ENCODE data around the gene TMEM187. TPM values are rescaled to one million over a fixed set of nuclear protein-coding genes. Genes with fewer than 3 reads are reported as not detected.

Gene TMEM187
- polyA plus RNA-seq, 2 donors, result 2.5 to 3.3 TPM

DNA sequence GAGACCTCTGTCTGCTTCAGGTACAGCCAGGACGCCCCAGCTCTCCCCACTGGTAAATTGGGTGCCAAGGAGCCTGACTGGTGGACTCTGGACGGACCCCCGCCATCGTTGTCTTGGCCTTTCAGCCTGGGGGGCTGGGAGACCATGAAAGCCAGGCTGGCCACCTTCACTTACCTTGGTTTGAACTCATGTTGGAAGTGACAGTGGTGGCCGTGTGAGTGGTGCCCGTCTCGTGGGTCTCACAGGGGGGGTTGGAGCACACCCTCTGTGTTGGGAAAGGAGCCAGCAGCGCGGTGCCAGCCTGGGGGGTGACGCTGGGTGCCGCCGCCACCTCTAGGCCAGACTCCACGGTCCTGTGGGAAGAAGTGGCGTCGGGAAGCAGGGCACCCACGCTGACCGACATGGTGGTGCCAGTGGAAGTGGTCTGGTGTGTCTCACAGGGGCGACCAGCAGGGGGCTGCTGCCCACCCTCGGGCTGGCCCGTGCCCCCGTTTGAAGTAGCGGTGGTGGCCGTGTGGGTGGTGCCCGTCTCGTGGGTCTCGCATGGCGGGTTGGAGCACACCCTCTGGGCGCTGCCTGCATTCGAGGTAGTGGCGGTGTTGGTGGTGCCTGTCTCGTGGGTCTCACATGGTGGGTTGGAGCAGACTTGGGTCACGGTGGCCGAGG, 18.5 kb upstream of the TMEM187 start:
- peaks cover 22 to 84% of the 10 kb centered on the region in 2 donors for H3K36me3 ChIP-seq (ENCODE audit: control insufficient read depth in 2 of 2, insufficient read depth in 2 of 2, low read length in 1 of 2)
- 71 to 84% methylated on average over 31 to 33 of the region's 33 CpGs for WGBS, 2 donors
- H3K27me3 ChIP-seq (ENCODE audit: control insufficient read depth in 1 of 2, insufficient read depth in 2 of 2, low read length in 2 of 2), result no peaks in the 10 kb centered on the region
- H3K4me3 ChIP-seq (ENCODE audit: low read depth in 1 of 2, low read length in 2 of 2), result no peak overlapping the region
- H3K4me1 ChIP-seq (ENCODE audit: control insufficient read depth in 2 of 2, insufficient read depth in 2 of 2, low read length in 1 of 2), result no peaks in the 10 kb centered on the region
- H3K9me3 ChIP-seq (ENCODE audit: control insufficient read depth in 2 of 2, insufficient read depth in 1 of 2, low read depth in 1 of 2, low read length in 1 of 2), result no peaks in the 10 kb centered on the region
- H3K27ac ChIP-seq (ENCODE audit: low read depth in 2 of 2, low read length in 1 of 2), result peak overlapping the region; percentile 39 to 62

DNA sequence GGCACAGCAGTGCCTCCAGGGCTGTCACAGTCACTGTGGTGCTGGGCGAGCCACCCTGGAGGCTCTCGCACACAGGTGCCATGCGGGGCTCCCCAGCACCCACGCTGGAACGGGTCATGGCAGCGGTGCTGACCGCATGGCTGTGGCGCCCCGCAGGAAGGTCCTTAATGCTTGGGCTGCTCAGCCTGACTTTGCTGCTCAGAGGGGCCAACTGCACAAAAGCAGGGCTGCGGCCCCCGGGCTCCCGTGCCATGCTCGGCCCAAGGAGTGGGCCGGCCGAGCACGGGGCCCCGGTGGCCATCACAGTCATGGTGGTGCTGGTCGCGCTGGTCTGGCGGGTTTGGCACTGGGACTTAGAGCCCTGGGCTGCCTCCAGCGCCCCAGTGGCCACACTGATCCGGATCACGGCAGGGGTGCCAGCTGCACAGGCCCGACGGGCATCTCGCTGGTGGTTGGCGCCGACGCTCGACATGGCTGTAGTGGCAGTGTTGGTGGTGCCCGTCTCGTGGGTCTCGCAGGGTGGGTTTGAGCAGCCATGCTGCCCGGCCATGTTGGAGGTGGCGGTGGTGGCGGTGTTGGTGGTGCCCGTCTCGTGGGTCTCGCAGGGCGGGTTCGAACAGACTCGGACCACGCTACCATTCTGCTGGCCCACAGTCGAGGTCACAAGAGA, 17.9 kb upstream of the TMEM187 start:
- no peak overlapping the region for H3K4me3 ChIP-seq (ENCODE audit: low read depth in 1 of 2, low read length in 2 of 2)
- no peak overlapping the region for H3K27ac ChIP-seq (ENCODE audit: low read depth in 2 of 2, low read length in 1 of 2)
- no peaks in the 10 kb centered on the region for H3K27me3 ChIP-seq (ENCODE audit: control insufficient read depth in 1 of 2, insufficient read depth in 2 of 2, low read length in 2 of 2)
- no peaks in the 10 kb centered on the region for H3K9me3 ChIP-seq (ENCODE audit: control insufficient read depth in 2 of 2, insufficient read depth in 1 of 2, low read depth in 1 of 2, low read length in 1 of 2)
- H3K4me1 ChIP-seq (ENCODE audit: control insufficient read depth in 2 of 2, insufficient read depth in 2 of 2, low read length in 1 of 2), result no peaks in the 10 kb centered on the region
- peaks cover 22 to 87% of the 10 kb centered on the region in 2 donors for H3K36me3 ChIP-seq (ENCODE audit: control insufficient read depth in 2 of 2, insufficient read depth in 2 of 2, low read length in 1 of 2)
- 92% methylated on average over 40 to 44 of the region's 44 CpGs for WGBS, 2 donors

DNA sequence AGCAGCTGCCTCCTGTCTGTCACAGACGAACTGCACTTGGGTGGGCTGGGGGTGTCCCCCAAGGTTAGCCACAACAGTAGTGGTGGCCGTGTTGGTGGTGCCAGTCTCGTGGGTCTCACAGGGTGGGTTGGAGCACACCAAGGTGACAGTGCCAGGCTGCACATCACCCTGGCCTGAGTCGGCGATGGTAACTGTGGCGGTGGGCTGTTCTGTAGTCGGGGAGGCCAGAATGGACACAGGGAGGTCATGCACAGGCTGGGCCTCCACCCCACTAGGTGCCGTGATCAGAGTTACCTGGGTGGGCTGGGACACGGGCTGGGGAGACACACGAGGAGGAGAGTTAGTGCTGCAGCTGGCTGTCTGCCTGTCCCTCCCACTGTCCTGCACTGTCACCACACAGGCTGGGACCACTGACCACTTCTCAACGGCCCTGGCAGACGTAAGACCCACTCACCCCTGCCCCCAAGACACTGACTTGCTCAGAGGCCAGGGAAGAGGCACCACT, 17.3 kb upstream of the TMEM187 start:
- Histone ChIP-seq H3K27ac (ENCODE audit: low read depth in 2 of 2, low read length in 1 of 2) (no peak overlapping the region), H3K9me3 (ENCODE audit: control insufficient read depth in 2 of 2, insufficient read depth in 1 of 2, low read depth in 1 of 2, low read length in 1 of 2) (no peaks in the 10 kb centered on the region), H3K36me3 (ENCODE audit: control insufficient read depth in 2 of 2, insufficient read depth in 2 of 2, low read length in 1 of 2) (peaks cover 22 to 85% of the 10 kb centered on the region in 2 donors), H3K27me3 (ENCODE audit: control insufficient read depth in 1 of 2, insufficient read depth in 2 of 2, low read length in 2 of 2) (no peaks in the 10 kb centered on the region), H3K4me1 (ENCODE audit: control insufficient read depth in 2 of 2, insufficient read depth in 2 of 2, low read length in 1 of 2) (no peaks in the 10 kb centered on the region), H3K4me3 (ENCODE audit: low read depth in 1 of 2, low read length in 2 of 2) (no peak overlapping the region)
- 72 to 77% methylated on average over 10 to 12 of the region's 12 CpGs for WGBS, 2 donors

DNA sequence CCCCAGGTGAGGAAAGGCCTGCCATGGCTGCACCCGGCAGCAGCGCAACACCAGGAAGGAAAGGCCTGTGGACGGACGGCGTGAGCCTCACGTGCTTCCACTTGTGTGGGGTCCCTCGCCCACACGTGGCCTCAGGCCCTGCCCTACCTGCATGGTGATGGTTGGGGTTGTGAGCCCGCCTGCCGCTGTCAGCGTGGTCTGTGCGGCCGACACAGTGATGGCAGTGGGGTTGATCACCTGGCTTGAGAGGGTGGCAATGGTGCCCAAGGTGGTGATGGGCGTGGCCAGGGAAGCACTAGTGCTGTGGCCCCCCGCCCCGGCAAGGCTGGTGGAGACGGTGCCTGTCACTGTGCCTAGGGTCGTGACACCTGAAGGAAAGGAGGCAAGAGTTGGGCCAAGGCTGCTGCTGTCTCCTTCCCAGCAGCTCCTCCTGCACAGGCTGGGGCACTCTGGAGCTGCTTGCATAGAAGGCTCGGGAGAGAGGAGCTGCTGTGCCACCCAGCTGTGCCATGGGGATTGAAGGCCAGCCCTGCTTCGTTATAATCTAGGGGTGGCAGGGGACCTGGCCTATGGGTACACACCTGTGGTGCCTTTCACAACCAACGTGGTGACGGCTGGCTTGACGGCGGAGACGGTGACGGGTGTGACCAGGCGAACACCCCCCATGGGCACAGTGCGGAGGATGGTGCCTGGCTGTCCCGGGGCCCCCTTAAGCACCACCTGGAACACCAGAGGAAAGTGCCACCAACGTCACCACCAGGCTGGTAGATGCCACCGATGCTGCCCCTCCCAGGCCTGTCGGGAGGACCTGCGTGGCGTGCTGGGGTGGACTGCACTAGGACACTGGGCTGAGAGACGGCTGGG, 16.3 kb upstream of the TMEM187 start:
- Histone ChIP-seq H3K36me3 (ENCODE audit: control insufficient read depth in 2 of 2, insufficient read depth in 2 of 2, low read length in 1 of 2) (peaks cover 17 to 82% of the 10 kb centered on the region in 2 donors), H3K9me3 (ENCODE audit: control insufficient read depth in 2 of 2, insufficient read depth in 1 of 2, low read depth in 1 of 2, low read length in 1 of 2) (no peaks in the 10 kb centered on the region), H3K27me3 (ENCODE audit: control insufficient read depth in 1 of 2, insufficient read depth in 2 of 2, low read length in 2 of 2) (no peaks in the 10 kb centered on the region), H3K27ac (ENCODE audit: low read depth in 2 of 2, low read length in 1 of 2) (no peak overlapping the region), H3K4me3 (ENCODE audit: low read depth in 1 of 2, low read length in 2 of 2) (no peak overlapping the region), H3K4me1 (ENCODE audit: control insufficient read depth in 2 of 2, insufficient read depth in 2 of 2, low read length in 1 of 2) (no peaks in the 10 kb centered on the region)
- WGBS, 2 donors, result 85 to 89% methylated on average over 34 to 35 of the region's 35 CpGs

DNA sequence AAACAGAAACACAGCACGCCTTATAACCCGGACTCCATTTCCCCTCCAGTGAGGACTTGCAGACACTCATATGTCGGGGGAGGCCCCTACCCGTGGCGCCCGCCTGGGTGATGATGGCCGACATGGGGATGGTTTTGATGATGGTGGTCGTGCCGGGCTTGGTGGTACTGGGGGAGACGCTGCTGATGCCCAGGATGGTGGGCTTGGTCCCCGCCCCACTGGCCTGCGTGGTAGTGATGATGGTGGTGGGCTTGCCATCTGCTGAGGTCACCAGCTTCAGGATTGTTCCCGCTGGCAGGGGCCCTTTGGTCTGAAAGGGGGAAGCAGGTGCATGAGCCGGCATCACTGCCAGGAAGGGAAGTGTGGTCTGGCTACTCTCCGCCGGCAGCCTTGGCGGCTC, 15.3 kb upstream of the TMEM187 start:
- H3K4me1 ChIP-seq (ENCODE audit: control insufficient read depth in 2 of 2, insufficient read depth in 2 of 2, low read length in 1 of 2), result no peaks in the 10 kb centered on the region
- peaks cover 21 to 83% of the 10 kb centered on the region in 2 donors for H3K36me3 ChIP-seq (ENCODE audit: control insufficient read depth in 2 of 2, insufficient read depth in 2 of 2, low read length in 1 of 2)
- no peak overlapping the region for H3K4me3 ChIP-seq (ENCODE audit: low read depth in 1 of 2, low read length in 2 of 2)
- H3K27me3 ChIP-seq (ENCODE audit: control insufficient read depth in 1 of 2, insufficient read depth in 2 of 2, low read length in 2 of 2), result no peaks in the 10 kb centered on the region
- no peak overlapping the region for H3K27ac ChIP-seq (ENCODE audit: low read depth in 2 of 2, low read length in 1 of 2)
- WGBS, 2 donors, result 86 to 93% methylated on average over 17 of the region's 17 CpGs
- H3K9me3 ChIP-seq (ENCODE audit: control insufficient read depth in 2 of 2, insufficient read depth in 1 of 2, low read depth in 1 of 2, low read length in 1 of 2), result no peaks in the 10 kb centered on the region

DNA sequence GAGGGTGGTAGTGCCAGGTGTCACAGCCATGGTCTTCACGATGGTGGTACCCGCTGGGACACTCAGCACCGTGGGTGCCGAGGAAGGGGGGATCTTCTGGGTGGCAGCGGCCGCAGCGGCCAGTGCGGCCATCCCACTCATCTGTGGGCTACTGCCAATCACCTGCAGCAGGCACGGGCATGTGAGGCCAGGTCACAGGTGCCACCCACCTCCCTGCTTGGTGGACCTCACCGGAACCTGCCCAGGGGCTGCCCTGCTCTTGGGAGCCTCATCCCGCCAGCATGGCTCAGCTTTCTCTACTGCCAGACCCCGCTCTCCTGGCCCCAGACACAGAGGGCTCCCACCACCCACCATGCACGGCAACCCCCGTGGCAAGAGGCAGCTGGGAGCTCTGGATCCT, 13.9 kb upstream of the TMEM187 start:
- H3K36me3 ChIP-seq (ENCODE audit: control insufficient read depth in 2 of 2, insufficient read depth in 2 of 2, low read length in 1 of 2), result peaks cover 18 to 86% of the 10 kb centered on the region in 2 donors
- no peaks in the 10 kb centered on the region for H3K4me1 ChIP-seq (ENCODE audit: control insufficient read depth in 2 of 2, insufficient read depth in 2 of 2, low read length in 1 of 2)
- WGBS, 2 donors, result 90 to 92% methylated on average over 14 of the region's 14 CpGs
- no peaks in the 10 kb centered on the region for H3K27me3 ChIP-seq (ENCODE audit: control insufficient read depth in 1 of 2, insufficient read depth in 2 of 2, low read length in 2 of 2)
- H3K9me3 ChIP-seq (ENCODE audit: control insufficient read depth in 2 of 2, insufficient read depth in 1 of 2, low read depth in 1 of 2, low read length in 1 of 2), result no peaks in the 10 kb centered on the region
- no peak overlapping the region for H3K27ac ChIP-seq (ENCODE audit: low read depth in 2 of 2, low read length in 1 of 2)
- H3K4me3 ChIP-seq (ENCODE audit: low read depth in 1 of 2, low read length in 2 of 2), result no peak overlapping the region

DNA sequence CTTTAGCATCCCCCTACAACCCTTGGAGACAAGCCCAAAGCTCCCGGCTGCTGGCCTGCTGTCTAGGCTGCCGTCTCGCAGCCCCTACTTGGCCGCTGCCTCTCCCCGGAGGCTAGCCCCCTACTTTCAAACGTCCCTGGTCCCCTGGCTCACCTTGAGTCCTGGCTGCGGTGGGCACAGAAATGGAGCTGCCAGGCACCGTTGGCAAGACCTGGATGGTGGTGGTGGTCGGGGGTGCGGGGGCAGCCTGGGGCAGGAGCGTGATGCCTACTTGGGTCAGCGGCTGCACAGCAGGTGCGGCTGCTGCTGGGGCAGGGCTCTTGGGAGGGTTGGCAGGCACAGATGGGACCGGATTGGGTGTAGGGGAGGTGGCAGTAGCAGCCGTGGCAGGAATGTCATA, 12.9 kb upstream of the TMEM187 start:
- no peak overlapping the region for H3K4me3 ChIP-seq (ENCODE audit: low read depth in 1 of 2, low read length in 2 of 2)
- peaks cover 18 to 85% of the 10 kb centered on the region in 2 donors for H3K36me3 ChIP-seq (ENCODE audit: control insufficient read depth in 2 of 2, insufficient read depth in 2 of 2, low read length in 1 of 2)
- WGBS, 2 donors, result 92 to 95% methylated on average over 15 of the region's 15 CpGs

DNA sequence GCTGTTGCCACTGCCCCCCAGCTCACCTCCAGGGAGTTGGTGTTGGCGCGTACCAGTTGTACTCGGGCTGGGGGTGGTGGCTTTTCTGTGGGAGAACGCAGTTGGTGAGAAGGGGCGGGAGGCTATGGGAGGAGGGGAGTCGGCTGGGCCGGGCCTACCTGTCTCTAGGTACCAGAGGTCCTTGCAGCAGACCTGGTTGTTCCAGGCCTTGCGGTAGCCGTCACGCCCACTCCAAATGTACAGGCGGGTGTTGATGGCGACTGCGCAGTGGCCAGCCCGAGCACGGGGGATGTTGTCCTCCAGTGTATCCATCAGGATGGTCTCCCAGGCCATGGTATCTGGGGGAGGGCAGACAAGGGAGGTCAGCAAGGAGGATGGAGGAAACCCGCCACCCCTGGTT, 12.5 kb upstream of the TMEM187 start:
- no peaks in the 10 kb centered on the region for H3K27me3 ChIP-seq (ENCODE audit: control insufficient read depth in 1 of 2, insufficient read depth in 2 of 2, low read length in 2 of 2)
- peaks cover 13 to 81% of the 10 kb centered on the region in 2 donors for H3K36me3 ChIP-seq (ENCODE audit: control insufficient read depth in 2 of 2, insufficient read depth in 2 of 2, low read length in 1 of 2)
- no peaks in the 10 kb centered on the region for H3K9me3 ChIP-seq (ENCODE audit: control insufficient read depth in 2 of 2, insufficient read depth in 1 of 2, low read depth in 1 of 2, low read length in 1 of 2)
- H3K4me1 ChIP-seq (ENCODE audit: control insufficient read depth in 2 of 2, insufficient read depth in 2 of 2, low read length in 1 of 2), result no peaks in the 10 kb centered on the region
- H3K27ac ChIP-seq (ENCODE audit: low read depth in 2 of 2, low read length in 1 of 2), result no peak overlapping the region
- H3K4me3 ChIP-seq (ENCODE audit: low read depth in 1 of 2, low read length in 2 of 2), result no peak overlapping the region
- 94 to 96% methylated on average over 16 of the region's 16 CpGs for WGBS, 2 donors

More for the DNA sequence above, 12.9 kb upstream of the TMEM187 start:
- H3K27me3 ChIP-seq (ENCODE audit: control insufficient read depth in 1 of 2, insufficient read depth in 2 of 2, low read length in 2 of 2), result no peaks in the 10 kb centered on the region
- no peaks in the 10 kb centered on the region for H3K9me3 ChIP-seq (ENCODE audit: control insufficient read depth in 2 of 2, insufficient read depth in 1 of 2, low read depth in 1 of 2, low read length in 1 of 2)
- no peaks in the 10 kb centered on the region for H3K4me1 ChIP-seq (ENCODE audit: control insufficient read depth in 2 of 2, insufficient read depth in 2 of 2, low read length in 1 of 2)
- H3K27ac ChIP-seq (ENCODE audit: low read depth in 2 of 2, low read length in 1 of 2), result no peak overlapping the region

DNA sequence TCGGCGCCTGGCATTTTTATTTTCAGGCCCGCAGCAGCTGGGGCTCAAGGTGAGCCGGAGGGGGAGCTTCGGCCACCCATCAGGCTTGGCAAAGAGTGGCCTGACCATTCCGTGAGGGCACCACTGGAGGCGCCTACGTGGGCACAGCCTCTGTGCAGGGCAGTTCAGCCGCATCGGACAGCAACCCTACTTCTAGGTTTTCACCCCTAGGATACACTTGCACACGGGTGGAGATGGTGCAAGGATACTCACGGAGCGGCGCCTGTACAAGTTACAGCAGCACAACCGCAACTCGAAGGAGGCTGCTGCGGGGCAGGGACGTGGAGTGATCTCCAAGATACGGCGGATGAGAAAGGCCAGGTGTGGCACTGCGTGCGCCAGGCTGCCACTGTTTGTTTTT, 11.8 kb upstream of the TMEM187 start:
- Histone ChIP-seq H3K4me3 (ENCODE audit: low read depth in 1 of 2, low read length in 2 of 2) (no peak overlapping the region), H3K9me3 (ENCODE audit: control insufficient read depth in 2 of 2, insufficient read depth in 1 of 2, low read depth in 1 of 2, low read length in 1 of 2) (no peaks in the 10 kb centered on the region), H3K27me3 (ENCODE audit: control insufficient read depth in 1 of 2, insufficient read depth in 2 of 2, low read length in 2 of 2) (no peaks in the 10 kb centered on the region), H3K4me1 (ENCODE audit: control insufficient read depth in 2 of 2, insufficient read depth in 2 of 2, low read length in 1 of 2) (no peaks in the 10 kb centered on the region), H3K27ac (ENCODE audit: low read depth in 2 of 2, low read length in 1 of 2) (no peak overlapping the region), H3K36me3 (ENCODE audit: control insufficient read depth in 2 of 2, insufficient read depth in 2 of 2, low read length in 1 of 2) (peaks cover 13 to 73% of the 10 kb centered on the region in 2 donors)
- WGBS, 2 donors, result 87 to 91% methylated on average over 22 of the region's 22 CpGs

Data from esophagus (tissue), 2 donors.